ENCODE data around the gene SLC26A11.
"Not testable (repeated sequence)": the region's sequence is repeated elsewhere in the genome, so short reads cannot be mapped to it uniquely, and the experiment has no call there.

The SLC26A11 gene

GRCh38 chr17:80285237-80285920 lies 65.2 kb downstream of the SLC26A11 start:
- DNase-seq (ENCODE audit: low spot score) = no peak

DNA sequence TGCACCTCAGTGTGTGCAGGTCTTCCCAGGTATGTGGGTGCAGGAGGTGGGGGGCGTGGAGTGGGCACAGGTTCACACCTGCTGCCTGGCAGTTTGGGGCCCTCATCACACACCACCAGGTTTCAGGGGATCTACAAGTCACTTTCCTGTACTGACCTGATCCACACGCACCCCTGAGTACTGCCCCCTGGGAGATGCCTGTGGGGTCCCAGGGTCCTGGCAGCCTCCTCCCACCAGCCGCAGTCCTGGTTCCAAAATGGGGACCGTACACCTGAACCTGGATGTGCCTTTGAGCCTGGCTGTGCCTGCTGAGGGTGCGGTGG lies 66.4 kb downstream of the SLC26A11 start:
- DNase-seq (ENCODE audit: low spot score) = no peak

DNA sequence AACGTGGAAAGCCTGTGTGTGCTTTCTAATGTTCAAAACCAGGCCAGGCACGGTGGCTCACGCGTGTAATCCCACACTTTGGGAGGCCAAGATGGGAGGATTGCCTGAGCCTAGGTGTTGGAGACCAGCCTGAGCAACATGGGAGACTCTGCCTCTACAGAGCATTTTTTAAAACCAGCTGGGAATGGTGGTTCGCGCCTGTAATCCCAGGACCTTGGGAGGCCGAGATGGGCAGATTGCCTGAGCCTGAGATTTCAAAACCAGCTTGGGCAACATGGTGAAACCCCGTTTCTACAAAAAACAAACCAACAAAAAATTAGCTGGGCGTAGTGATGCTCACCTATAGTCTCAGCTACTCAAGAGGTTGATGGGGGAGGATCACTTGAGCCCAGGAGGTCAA lies 66.8 kb downstream of the SLC26A11 start:
- DNase-seq (ENCODE audit: low spot score) = no peak

- DNase-seq (ENCODE audit: low spot score) = peak; percentile 45
Observed at GRCh38 chr17:80287806-80288567, 67.8 kb downstream of the SLC26A11 start.

DNA sequence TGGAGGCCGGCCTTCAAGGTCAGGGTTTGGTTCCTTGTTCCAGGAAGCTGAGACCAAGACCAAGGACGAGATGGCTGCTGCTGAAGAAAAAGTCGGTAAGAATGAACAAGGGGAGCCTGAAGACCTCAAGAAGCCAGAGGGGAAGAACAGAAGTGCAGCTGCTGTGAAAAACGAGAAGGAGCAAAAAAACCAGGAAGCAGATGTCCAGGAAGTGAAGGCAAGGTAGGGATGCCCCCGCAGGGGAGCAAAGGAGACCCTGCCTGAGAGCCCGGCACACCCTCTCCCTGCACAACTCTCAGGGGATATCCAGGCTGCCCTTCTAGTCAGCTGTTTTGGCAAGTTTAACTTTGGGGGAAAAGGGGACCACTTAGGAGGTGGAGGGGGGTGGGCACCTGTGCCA lies 69.4 kb downstream of the SLC26A11 start:
- no peak for DNase-seq (ENCODE audit: low spot score)

GRCh38 chr17:80290156-80290555 lies 69.9 kb downstream of the SLC26A11 start:
- no peak for DNase-seq (ENCODE audit: low spot score)

- DNase-seq (ENCODE audit: low spot score) = no peak
Observed at GRCh38 chr17:80291260-80291659, 71.0 kb downstream of the SLC26A11 start.

DNA sequence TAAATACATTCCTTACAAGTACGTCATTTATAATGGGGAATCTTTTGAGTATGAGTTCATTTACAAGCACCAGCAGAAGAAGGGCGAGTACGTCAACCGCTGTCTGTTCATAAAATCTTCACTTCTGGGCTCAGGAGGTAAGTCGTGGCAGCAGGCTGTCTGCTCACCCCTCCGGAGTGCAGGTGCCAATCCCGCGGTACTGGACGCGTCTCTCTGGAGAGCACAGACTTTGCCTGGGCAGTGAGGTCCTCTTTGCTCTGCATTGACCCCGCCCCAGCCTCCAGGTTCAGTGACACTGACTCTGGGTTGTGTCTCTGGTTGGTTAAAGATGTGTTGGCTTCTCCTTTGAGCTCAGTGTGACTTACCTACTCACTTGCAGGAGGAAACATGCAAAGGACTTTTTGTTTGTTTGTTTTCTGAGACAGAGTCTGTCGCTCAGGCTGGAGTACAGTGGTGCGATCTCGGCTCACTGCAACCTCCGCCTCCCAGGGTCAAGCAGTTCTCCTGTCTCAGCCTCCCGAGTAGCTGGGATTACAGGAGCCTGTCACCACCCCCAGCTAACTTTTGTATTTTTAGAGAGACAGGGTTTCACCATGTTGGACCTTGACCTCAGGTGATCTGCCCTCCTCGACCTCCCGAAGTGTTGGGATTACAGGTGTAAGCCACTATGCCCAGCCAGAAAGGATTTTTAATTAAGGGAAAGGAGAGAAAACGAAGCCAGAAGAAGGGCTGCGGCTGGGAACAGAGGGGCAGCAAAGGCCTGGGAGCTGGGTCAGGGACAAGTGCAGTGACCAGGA lies 71.7 kb downstream of the SLC26A11 start:
- DNase-seq (ENCODE audit: low spot score) = no peak

DNA sequence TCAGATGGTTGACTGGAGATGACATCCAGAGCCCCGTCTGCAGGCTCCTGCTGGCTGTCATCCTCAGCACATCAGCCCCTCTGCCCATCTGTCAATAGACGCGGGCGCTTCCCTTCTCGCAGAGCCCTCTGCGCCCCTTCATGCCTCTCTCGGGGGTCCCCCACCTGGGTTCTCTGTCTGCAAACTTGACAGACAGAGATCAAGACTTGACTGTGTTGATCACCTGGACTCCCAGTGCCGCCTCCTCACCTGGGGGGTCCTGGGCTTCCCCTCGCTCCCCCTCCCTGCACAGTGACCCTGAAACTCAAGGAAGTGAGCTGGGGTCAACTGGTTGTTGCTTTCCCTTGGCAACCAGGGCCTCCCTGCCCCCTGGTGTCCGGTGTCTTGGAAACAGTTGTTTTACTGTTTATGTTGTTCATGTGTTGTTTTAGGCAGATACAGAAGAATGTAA lies 72.3 kb downstream of the SLC26A11 start:
- DNase-seq (ENCODE audit: low spot score) = no peak

DNA sequence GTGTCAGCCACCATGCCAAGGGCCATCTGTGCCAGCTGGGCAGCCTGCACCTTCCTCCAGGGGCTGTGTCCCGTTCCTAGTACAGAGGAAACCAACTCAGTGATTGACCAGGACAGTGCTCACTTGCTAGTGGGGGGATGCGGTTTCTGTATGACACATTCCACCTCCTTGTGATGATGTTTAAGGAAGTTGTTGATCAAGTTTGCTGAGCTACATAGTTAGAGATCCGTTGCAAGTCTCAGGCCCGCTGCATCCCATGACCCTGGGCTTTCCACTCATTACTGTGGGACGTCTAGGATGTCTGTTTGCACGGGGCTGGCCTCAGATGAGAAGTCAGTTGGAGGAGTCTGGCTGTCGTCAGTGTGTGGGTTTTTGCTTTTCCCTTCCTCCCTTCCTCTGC lies 74.0 kb downstream of the SLC26A11 start:
- DNase-seq (ENCODE audit: low spot score) = peak; percentile 44

DNA sequence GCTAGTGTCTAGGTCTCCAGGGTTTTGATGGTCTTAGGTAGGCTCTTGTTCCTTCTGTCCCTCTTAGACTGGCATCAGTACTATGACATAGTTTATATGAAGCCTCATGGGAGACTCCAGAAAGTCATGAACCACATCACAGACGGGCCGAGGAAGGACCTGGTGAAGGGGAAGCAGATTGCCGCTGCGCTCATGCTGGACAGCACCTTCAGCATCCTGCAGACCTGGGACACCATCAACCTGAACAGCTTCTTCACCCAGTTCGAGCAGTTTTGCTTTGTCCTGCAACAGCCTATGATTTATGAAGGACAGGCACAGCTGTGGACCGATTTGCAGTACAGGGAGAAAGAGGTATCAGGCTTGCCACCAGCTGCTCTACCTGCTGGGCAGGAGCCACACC lies 74.4 kb downstream of the SLC26A11 start:
- DNase-seq (ENCODE audit: low spot score) = no peak

DNA sequence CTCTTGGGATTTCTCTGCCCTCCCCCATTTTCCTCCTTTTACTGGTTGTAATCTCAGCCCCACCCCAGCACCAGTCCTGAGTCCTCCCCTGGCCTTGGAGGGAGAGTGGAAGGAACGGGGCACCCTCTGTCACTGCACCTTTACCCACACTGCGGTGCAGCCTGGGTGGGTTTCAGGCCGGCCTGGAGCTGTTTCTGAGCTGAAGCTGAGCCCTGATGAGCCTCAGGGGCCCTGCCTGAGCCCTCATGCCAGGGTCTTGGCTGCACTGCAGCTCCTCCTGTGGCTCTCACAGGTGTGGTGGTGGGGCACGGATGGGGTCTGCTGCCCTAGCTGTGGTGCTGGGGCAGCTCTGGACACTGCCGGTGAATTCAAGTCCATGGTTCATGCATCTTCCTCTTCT lies 74.9 kb downstream of the SLC26A11 start:
- DNase-seq (ENCODE audit: low spot score) = no peak

DNA sequence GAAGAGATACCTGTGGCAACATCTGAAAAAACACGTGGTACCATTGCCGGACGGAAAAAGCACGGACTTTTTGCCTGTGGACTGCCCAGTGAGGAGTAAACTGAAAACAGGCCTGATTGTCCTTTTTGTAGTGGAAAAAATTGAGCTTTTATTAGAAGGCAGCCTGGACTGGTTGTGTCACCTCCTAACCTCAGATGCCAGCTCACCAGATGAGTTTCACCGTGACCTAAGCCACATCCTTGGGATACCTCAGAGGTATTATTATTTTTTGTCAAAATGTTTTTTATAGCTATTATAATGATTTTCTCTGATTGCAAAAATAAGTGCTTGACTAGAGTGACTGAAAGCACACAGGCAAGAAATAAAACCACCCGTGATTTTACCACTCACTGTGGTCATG lies 75.3 kb downstream of the SLC26A11 start:
- DNase-seq (ENCODE audit: low spot score) = no peak

DNA sequence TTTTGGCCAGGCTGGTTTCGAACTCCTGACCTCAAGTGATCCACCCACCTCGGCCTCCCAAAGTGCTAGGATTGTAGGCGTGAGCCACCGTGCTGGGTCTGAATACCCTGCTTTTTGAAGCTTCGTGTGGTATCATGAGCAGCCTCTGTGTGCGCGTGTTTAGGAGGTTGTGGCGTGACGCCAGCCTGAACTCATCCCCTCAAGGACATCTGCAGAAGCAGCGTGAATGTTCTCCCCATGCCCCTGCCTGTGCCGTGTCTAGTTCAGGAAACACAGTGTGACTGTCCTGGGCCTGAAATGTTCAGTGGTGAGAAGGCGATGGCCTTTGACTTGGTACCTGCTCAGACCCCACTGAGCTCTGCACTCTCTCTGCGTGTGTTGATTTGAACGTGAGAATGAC lies 76.0 kb downstream of the SLC26A11 start:
- no peak for DNase-seq (ENCODE audit: low spot score)

- no peak for DNase-seq (ENCODE audit: low spot score)
Observed at GRCh38 chr17:80297996-80298560, 77.9 kb downstream of the SLC26A11 start.

GRCh38 chr17:80299350-80300100 lies 79.3 kb downstream of the SLC26A11 start:
- DNase-seq (ENCODE audit: low spot score) = not testable (repeated sequence)

GRCh38 chr17:80300756-80301155 lies 80.5 kb downstream of the SLC26A11 start:
- not testable (repeated sequence) for DNase-seq (ENCODE audit: low spot score)

Data from globus pallidus (tissue), 1 donor.